Keratinocyte (primary cell): Measurements from ENCODE around the gene PLXNB3. TPM values are rescaled to one million over a fixed set of nuclear protein-coding genes. Genes with fewer than 3 reads are reported as not detected.

ENCODE experiments used
- DNase-seq: peaks from one replicate; pipeline ENCODE4 v3.0.0-alpha.2; 2011; ENCODE audit warnings: low read depth, missing footprints, low spot score
- FAIRE-seq: peaks from 2 replicates; lab custom pipeline; 2011; peaks lifted over from hg19 to GRCh38; lab: Jason Lieb, UNC
- H2AFZ ChIP-seq: 2 replicates; pipeline ENCODE4 v1.6.0; 2012; ENCODE audit warnings: low read length, control low read depth, inconsistent platforms; ENCODE audit not compliant: control insufficient read depth
- H3K27ac ChIP-seq: 2 replicates; pipeline ENCODE4 v1.5.1; 2011; ENCODE audit warnings: low read length; ENCODE audit not compliant: control insufficient read depth, insufficient read depth
- H3K27me3 ChIP-seq: 3 replicates; pipeline ENCODE4 v1.6.0; 2011; ENCODE audit warnings: low read length; ENCODE audit not compliant: control insufficient read depth, insufficient read depth; ENCODE audit errors: extremely low read depth
- H3K36me3 ChIP-seq, 2 experiments: 2 replicates in 1 of 2; 3 replicates in 1 of 2; pipeline ENCODE4 v1.5.1; 2011; ENCODE audit warnings: low read length in 2 of 2, mild to moderate bottlenecking in 1 of 2; ENCODE audit not compliant: control insufficient read depth in 2 of 2, insufficient read depth in 2 of 2; ENCODE audit errors: extremely low read depth in 1 of 2
- H3K4me1 ChIP-seq: 3 replicates; pipeline ENCODE4 v1.5.1; 2011; ENCODE audit warnings: low read length; ENCODE audit not compliant: control insufficient read depth, insufficient read depth; ENCODE audit errors: extremely low read depth
- H3K4me2 ChIP-seq: 3 replicates; pipeline ENCODE4 v1.6.0; 2011; ENCODE audit warnings: low read depth, low read length; ENCODE audit not compliant: control insufficient read depth, insufficient read depth; ENCODE audit errors: extremely low read depth
- H3K4me3 ChIP-seq, 3 experiments: fragments of 200-600 bp in 1 of 3; sonication (generic) in 1 of 3; 2 replicates in 2 of 3; 3 replicates in 1 of 3; pipeline ENCODE4 v1.5.1; 2011 to 2016; ENCODE audit warnings: low read length in 3 of 3, mild to moderate bottlenecking in 3 of 3, control low read depth in 2 of 3, inconsistent platforms in 1 of 3, low read depth in 1 of 3, mixed read lengths in 1 of 3, mixed run types in 1 of 3, moderate library complexity in 1 of 3; ENCODE audit not compliant: control insufficient read depth in 2 of 3, insufficient read depth in 2 of 3; ENCODE audit errors: extremely low read depth in 1 of 3
- H3K79me2 ChIP-seq: 2 replicates; pipeline ENCODE4 v1.6.0; 2012; ENCODE audit warnings: low read length; ENCODE audit not compliant: control insufficient read depth, insufficient read depth
- H3K9ac ChIP-seq: 3 replicates; pipeline ENCODE4 v1.6.0; 2011; ENCODE audit warnings: low read length; ENCODE audit not compliant: control insufficient read depth, insufficient read depth; ENCODE audit errors: extremely low read depth
- H3K9me1 ChIP-seq: 3 replicates; pipeline ENCODE4 v1.6.0; 2011; ENCODE audit warnings: low read length; ENCODE audit not compliant: control insufficient read depth, insufficient read depth; ENCODE audit errors: extremely low read depth
- H3K9me3 ChIP-seq: 2 replicates; pipeline ENCODE4 v1.5.1; 2012; ENCODE audit warnings: low read depth, low read length; ENCODE audit not compliant: control insufficient read depth
- H4K20me1 ChIP-seq: 3 replicates; pipeline ENCODE4 v1.6.0; 2011; ENCODE audit warnings: low read length; ENCODE audit not compliant: control insufficient read depth, insufficient read depth; ENCODE audit errors: extremely low read depth
- CTCF ChIP-seq, 3 experiments: IDR thresholded peaks in 1 of 3; conservative IDR thresholded peaks in 1 of 3; optimal IDR thresholded peaks in 1 of 3; 2 replicates in 2 of 3; 3 replicates in 1 of 3; pipeline versions ENCODE3 to v1.5.1; 2011; ENCODE audit warnings: low read length in 3 of 3, mild to moderate bottlenecking in 3 of 3, moderate library complexity in 2 of 3, control low read depth in 1 of 3, inconsistent platforms in 1 of 3; ENCODE audit not compliant: insufficient read depth in 2 of 3; ENCODE audit errors: extremely low read depth in 1 of 3
- EZH2 ChIP-seq: IDR thresholded peaks from one replicate; pipeline ENCODE4 v1.6.1; 2012; ENCODE audit warnings: inconsistent platforms, mild to moderate bottlenecking, low read length, moderate library complexity
- dilution Hi-C: fragments of 300-500 bp; cut with MboI; formaldehyde crosslinking; loops from one replicate; pipeline ENCODE4 v1.7.0; 2020; ENCODE audit warnings: low sequenced_read_pairs; ENCODE audit not compliant: extremely low pct_ligation_motif_present
- polyA plus RNA-seq, 5 experiments: library from polyadenylated mRNA; depleted of rRNA in 3 of 5; stranded (reverse) in 3 of 5; stranded (forward) in 1 of 5; unstranded in 1 of 5; fragments of >200 nt; gene quantifications; 1 replicate in 1 of 5; 2 replicates in 3 of 5; 3 replicates in 1 of 5; pipeline versions ENCODE4 v1.2.1 to v1.2.3, GENCODE V29; 2011 to 2012; ENCODE audit warnings: missing spikeins in 2 of 5, low read depth in 1 of 5, low replicate concordance in 1 of 5

PLXNB3 gene
- polyA plus RNA-seq, 1 donor (not counting 4 experiments of a cell fraction or from before 2014, with no cell fraction given): 7.2 TPM

- FAIRE-seq (no peak), DNase-seq (no peak)
- no peak overlapping the region for H3K27ac ChIP-seq
- peaks cover 15% of the 10 kb centered on the region for H3K79me2 ChIP-seq
- no peaks in the 10 kb centered on the region for H4K20me1 ChIP-seq
- H2AFZ ChIP-seq: no peak overlapping the region
- TF ChIP-seq CTCF (optimal IDR thresholded peaks at IDR 0.05 in 1 of 3, IDR thresholded peaks at IDR 0.05 in 1 of 3, conservative IDR thresholded peaks at IDR 0.05 in 1 of 3; ENCODE audit: extremely low read depth in 1 of 3, insufficient read depth in 2 of 3, low read length in 3 of 3) (no peak), EZH2 (no peak)
- H3K9me1 ChIP-seq: no peaks in the 10 kb centered on the region
- no peaks in the 10 kb centered on the region for H3K9me3 ChIP-seq
- dilution Hi-C loops: no loop called here
- H3K9ac ChIP-seq: no peak overlapping the region
- no peaks in the 10 kb centered on the region for H3K4me1 ChIP-seq
- no peaks in the 10 kb centered on the region for H3K27me3 ChIP-seq
- peaks cover 5 to 8% of the 10 kb centered on the region in 2 experiments for H3K36me3 ChIP-seq
- H3K4me2 ChIP-seq: no peak overlapping the region
- H3K4me3 ChIP-seq: no peak overlapping the region
These were observed 36.7 kb downstream of the PLXNB3 start for GRCh38 chrX:153800746-153801145.

GRCh38 chrX:153801669-153802068 lies 37.6 kb downstream of the PLXNB3 start:
- H3K27ac ChIP-seq: no peak overlapping the region
- H3K9ac ChIP-seq: no peak overlapping the region
- no peaks in the 10 kb centered on the region for H3K9me3 ChIP-seq
- H2AFZ ChIP-seq: no peak overlapping the region
- H3K4me1 ChIP-seq: no peaks in the 10 kb centered on the region
- no peak overlapping the region for H3K4me2 ChIP-seq
- no peak for TF ChIP-seq CTCF (optimal IDR thresholded peaks at IDR 0.05 in 1 of 3, IDR thresholded peaks at IDR 0.05 in 1 of 3, conservative IDR thresholded peaks at IDR 0.05 in 1 of 3; ENCODE audit: extremely low read depth in 1 of 3, insufficient read depth in 2 of 3, low read length in 3 of 3)
- TF ChIP-seq EZH2: no peak
- H3K79me2 ChIP-seq: peaks cover 6% of the 10 kb centered on the region
- H4K20me1 ChIP-seq: no peaks in the 10 kb centered on the region
- no peak for DNase-seq
- peaks cover 0 to 5% of the 10 kb centered on the region in 2 experiments for H3K36me3 ChIP-seq
- dilution Hi-C loops: no loop called here
- H3K4me3 ChIP-seq: no peak overlapping the region
- FAIRE-seq: no peak
- no peaks in the 10 kb centered on the region for H3K9me1 ChIP-seq
- no peaks in the 10 kb centered on the region for H3K27me3 ChIP-seq
